ENCODE results near the gene SETSIP.

DNA sequence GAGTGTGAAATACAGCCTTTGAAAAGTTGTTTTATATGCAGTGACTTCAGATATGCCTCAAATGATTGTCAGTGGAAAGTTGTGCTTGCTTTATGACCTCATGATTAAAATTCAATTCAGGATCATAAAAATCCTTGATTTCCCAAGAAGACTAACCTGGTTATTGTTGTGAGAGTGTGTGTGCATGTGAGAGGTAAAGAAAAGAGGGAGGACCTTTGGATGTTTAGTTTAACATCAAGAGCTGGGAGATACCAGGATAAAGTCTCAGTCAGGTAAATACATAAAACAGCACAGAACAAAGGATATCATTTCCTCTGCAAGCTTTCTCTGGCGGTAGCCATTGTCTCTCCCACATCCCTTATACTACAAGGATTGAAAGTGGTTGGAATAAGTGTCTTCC, 19.4 kb upstream of the SETSIP start:
- TF ChIP-seq, protein P1, sequence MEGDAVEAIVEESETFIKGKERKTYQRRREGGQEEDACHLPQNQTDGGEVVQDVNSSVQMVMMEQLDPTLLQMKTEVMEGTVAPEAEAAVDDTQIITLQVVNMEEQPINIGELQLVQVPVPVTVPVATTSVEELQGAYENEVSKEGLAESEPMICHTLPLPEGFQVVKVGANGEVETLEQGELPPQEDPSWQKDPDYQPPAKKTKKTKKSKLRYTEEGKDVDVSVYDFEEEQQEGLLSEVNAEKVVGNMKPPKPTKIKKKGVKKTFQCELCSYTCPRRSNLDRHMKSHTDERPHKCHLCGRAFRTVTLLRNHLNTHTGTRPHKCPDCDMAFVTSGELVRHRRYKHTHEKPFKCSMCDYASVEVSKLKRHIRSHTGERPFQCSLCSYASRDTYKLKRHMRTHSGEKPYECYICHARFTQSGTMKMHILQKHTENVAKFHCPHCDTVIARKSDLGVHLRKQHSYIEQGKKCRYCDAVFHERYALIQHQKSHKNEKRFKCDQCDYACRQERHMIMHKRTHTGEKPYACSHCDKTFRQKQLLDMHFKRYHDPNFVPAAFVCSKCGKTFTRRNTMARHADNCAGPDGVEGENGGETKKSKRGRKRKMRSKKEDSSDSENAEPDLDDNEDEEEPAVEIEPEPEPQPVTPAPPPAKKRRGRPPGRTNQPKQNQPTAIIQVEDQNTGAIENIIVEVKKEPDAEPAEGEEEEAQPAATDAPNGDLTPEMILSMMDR (optimal IDR thresholded peaks at IDR 0.05 in 1 of 3, IDR thresholded peaks at IDR 0.05 in 1 of 3, conservative IDR thresholded peaks at IDR 0.05 in 1 of 3; ENCODE audit: extremely low read depth in 1 of 3, insufficient read depth in 2 of 3, low read length in 3 of 3) = no peak
- no peak for TF ChIP-seq EZH2 (IDR thresholded peaks at IDR 0.05; ENCODE audit: low read length)

Data from keratinocyte (primary cell).